K562 (cell line): Measurements from ENCODE around the gene RPL22. TPM values are rescaled to one million over a fixed set of nuclear protein-coding genes. Genes with fewer than 3 reads are reported as not detected.

Source experiments
- DIDO1 ChIP-seq: fragments of 450-650 bp; IDR thresholded peaks from 2 replicates; pipeline ENCODE4 v1.6.1; 2016; ENCODE audit warnings: low read depth, missing biosample characterization, missing genetic modification characterization
- HMG20B ChIP-seq: fragments of 250-450 bp; sonication (Bioruptor Pico); IDR thresholded peaks from 2 replicates; pipeline ENCODE4 v1.5.0; 2021; ENCODE audit warnings: mild to moderate bottlenecking
- HNRNPK ChIP-seq: fragments of 200-400 bp; formaldehyde crosslinking; IDR thresholded peaks from one replicate; pipeline ENCODE4 v1.6.1; 2018; ENCODE audit warnings: mild to moderate bottlenecking, low read depth, low read length; ENCODE audit not compliant: poor library complexity, severe bottlenecking
- JUNB ChIP-seq: fragments of 450-650 bp; formaldehyde crosslinking; conservative IDR thresholded peaks from 2 replicates; pipeline ENCODE4 v1.4.0; 2020; ENCODE audit warnings: mild to moderate bottlenecking
- KDM4B ChIP-seq, 2 experiments: fragments of 450-650 bp in 1 of 2; sonication (generic) in 1 of 2; IDR thresholded peaks; 2 replicates each; pipeline ENCODE4 v1.6.1; 2016 to 2017; ENCODE audit warnings: borderline replicate concordance in 2 of 2, antibody characterized with exemption in 1 of 2, low read depth in 1 of 2, mild to moderate bottlenecking in 1 of 2
- MTA3 ChIP-seq: fragments of 450-650 bp; formaldehyde crosslinking; IDR thresholded peaks from 2 replicates; pipeline ENCODE4 v1.6.1; 2017; ENCODE audit warnings: mild to moderate bottlenecking, borderline replicate concordance
- NFRKB ChIP-seq: fragments of 450-650 bp; IDR thresholded peaks from 2 replicates; pipeline ENCODE4 v1.6.1; 2016; ENCODE audit warnings: low read depth
- NFYB ChIP-seq: IDR thresholded peaks from 2 replicates; pipeline ENCODE4 v1.6.1; 2011; ENCODE audit warnings: mild to moderate bottlenecking, moderate library complexity; ENCODE audit not compliant: insufficient read length; ENCODE audit errors: extremely low read depth
- PHB2 ChIP-seq: fragments of 450-650 bp; IDR thresholded peaks from 2 replicates; pipeline ENCODE4 v1.6.1; 2017; ENCODE audit warnings: low read depth
- PTBP1 ChIP-seq: fragments of 200-400 bp; formaldehyde crosslinking; IDR thresholded peaks from 2 replicates; pipeline ENCODE4 v1.6.1; 2017; ENCODE audit warnings: low read depth, low read length
- RBM25 ChIP-seq: fragments of 200-400 bp; formaldehyde crosslinking; IDR thresholded peaks from 2 replicates; pipeline ENCODE4 v1.6.1; 2018; ENCODE audit warnings: low read length, low read depth, moderate library complexity; ENCODE audit not compliant: severe bottlenecking
- RFX1 ChIP-seq: fragments of 450-650 bp; IDR thresholded peaks from 2 replicates; pipeline ENCODE4 v1.6.1; 2016; ENCODE audit warnings: mild to moderate bottlenecking, moderate library complexity
- SLC30A9 ChIP-seq: fragments of 250-450 bp; sonication (Bioruptor Pico); IDR thresholded peaks from 2 replicates; pipeline ENCODE4 v1.8.0; 2022; ENCODE audit warnings: mild to moderate bottlenecking, moderate library complexity
- ZC3H8 ChIP-seq: fragments of 450-650 bp; IDR thresholded peaks from 2 replicates; pipeline ENCODE4 v1.6.1; 2017
- ZFP1 ChIP-seq: fragments of 450-650 bp; formaldehyde crosslinking; IDR thresholded peaks from 2 replicates; pipeline ENCODE4 v1.4.0; 2020; ENCODE audit warnings: mild to moderate bottlenecking, mixed read lengths
- ZFX ChIP-seq: sonication (generic); formaldehyde crosslinking; IDR thresholded peaks from 2 replicates; pipeline ENCODE4 v1.8.0; 2022; ENCODE audit warnings: mild to moderate bottlenecking, missing genetic modification reagents, moderate library complexity
- ZNF3 ChIP-seq: fragments of 250-450 bp; sonication (Bioruptor Pico); IDR thresholded peaks from 2 replicates; pipeline ENCODE4 v1.5.0; 2021; ENCODE audit warnings: mild to moderate bottlenecking, moderate library complexity
- ZNF668 ChIP-seq: fragments of 250-450 bp; sonication (Bioruptor Pico); IDR thresholded peaks from 2 replicates; pipeline ENCODE4 v1.8.0; 2022; ENCODE audit warnings: mild to moderate bottlenecking, inconsistent platforms
- polyA plus RNA-seq, 8 experiments: library from polyadenylated mRNA; depleted of rRNA in 4 of 8; stranded (reverse) in 5 of 8; unstranded in 3 of 8; fragments of >200 nt; fragmentation: Nextera tagmentation in 2 of 8; fragmentation: Illumina TruSeq in 1 of 8; extraction: Ambion mirVana in 2 of 8; extraction: Trizol in 1 of 8; gene quantifications; 2 replicates each; pipeline versions ENCODE4 v1.2.1 to v1.2.3, GENCODE V29; 2011 to 2014; ENCODE audit warnings: inconsistent platforms in 1 of 8, missing spikeins in 1 of 8
- total RNA-seq, 7 experiments: library from RNA; depleted of rRNA in 6 of 7; stranded (reverse); fragments of >200 nt in 6 of 7; fragmentation: Illumina TruSeq in 2 of 7; extraction: Trizol in 2 of 7; gene quantifications; 2 replicates each; pipeline versions ENCODE4 v1.2.1 to v1.2.3, GENCODE V29; 2011 to 2021; ENCODE audit warnings: low replicate concordance in 1 of 7
- TF ChIP-seq, protein P1 (sequence below): fragments of 450-650 bp; formaldehyde crosslinking; IDR thresholded peaks from 2 replicates; pipeline ENCODE4 v1.4.0; 2022; ENCODE audit warnings: missing genetic modification characterization
- TF ChIP-seq, protein P2 (sequence below), 2 experiments: IDR thresholded peaks in 1 of 2; conservative IDR thresholded peaks in 1 of 2; 2 replicates each; pipeline ENCODE4 v1.6.1; 2016; ENCODE audit warnings: low read depth in 2 of 2, mild to moderate bottlenecking in 1 of 2, missing compliant biosample characterization in 1 of 2, missing genetic modification characterization in 1 of 2, moderate library complexity in 1 of 2
- TF ChIP-seq, protein P3 (sequence below): fragments of 450-650 bp; IDR thresholded peaks from 2 replicates; pipeline ENCODE4 v1.6.1; 2018; ENCODE audit not compliant: partially characterized antibody

RPL22 gene
- total and polyA plus RNA-seq, 9 of the 15 experiments (the other 6 are each of a cell fraction or from before 2014, with no cell fraction given), result 467 to 1,165 (median 607) TPM

DNA sequence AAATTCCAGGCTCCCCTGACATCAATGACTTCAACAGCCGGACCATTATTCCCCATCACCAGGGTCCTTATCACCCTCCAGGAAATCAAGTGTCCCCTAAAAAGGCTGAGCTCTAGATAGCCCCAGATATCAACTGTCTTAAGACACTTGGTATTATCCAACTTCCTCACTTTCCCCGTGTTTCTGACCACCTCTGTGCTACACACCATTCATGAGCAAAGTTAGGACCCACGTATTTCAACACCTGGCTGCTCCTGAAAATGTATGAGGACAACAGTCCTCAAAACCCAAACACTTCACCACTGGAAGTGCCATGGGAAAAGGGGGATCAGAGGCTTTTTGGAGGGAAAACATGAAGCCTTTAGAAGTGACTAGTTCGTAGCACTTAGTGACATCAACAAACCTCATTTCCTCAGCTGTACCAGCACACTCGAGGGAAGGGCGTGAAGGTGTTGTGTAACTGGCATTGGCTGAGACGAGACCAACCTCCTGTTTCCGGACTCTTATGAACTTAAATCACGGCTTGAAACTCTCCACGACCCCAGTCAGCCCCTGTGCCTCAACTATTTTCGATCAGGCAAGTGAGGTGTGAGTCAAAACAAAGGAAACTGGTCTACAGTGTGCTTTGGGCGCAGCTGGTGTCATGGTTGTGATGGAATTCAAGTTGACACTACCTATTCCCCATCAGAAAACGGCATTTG lies 15.2 kb downstream of the RPL22 start (continued):
- TF ChIP-seq, protein P1, sequence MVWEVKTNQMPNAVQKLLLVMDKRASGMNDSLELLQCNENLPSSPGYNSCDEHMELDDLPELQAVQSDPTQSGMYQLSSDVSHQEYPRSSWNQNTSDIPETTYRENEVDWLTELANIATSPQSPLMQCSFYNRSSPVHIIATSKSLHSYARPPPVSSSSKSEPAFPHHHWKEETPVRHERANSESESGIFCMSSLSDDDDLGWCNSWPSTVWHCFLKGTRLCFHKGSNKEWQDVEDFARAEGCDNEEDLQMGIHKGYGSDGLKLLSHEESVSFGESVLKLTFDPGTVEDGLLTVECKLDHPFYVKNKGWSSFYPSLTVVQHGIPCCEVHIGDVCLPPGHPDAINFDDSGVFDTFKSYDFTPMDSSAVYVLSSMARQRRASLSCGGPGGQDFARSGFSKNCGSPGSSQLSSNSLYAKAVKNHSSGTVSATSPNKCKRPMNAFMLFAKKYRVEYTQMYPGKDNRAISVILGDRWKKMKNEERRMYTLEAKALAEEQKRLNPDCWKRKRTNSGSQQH (CRISPR knock-in tag), result 0 out of 2 replicates have a peak, but pooled peaks have one; percentile 26
- no peak for TF ChIP-seq JUNB (CRISPR knock-in tag)
- TF ChIP-seq ZC3H8, result no peak
- TF ChIP-seq MTA3, result no peak
- no peak for TF ChIP-seq HNRNPK
- no peak for TF ChIP-seq SLC30A9
- no peak for TF ChIP-seq RFX1
- no peak for TF ChIP-seq NFYB
- no peak for TF ChIP-seq ZFP1 (CRISPR knock-in tag)
- no peak for TF ChIP-seq HMG20B (CRISPR knock-in tag)
- TF ChIP-seq, protein P2, sequence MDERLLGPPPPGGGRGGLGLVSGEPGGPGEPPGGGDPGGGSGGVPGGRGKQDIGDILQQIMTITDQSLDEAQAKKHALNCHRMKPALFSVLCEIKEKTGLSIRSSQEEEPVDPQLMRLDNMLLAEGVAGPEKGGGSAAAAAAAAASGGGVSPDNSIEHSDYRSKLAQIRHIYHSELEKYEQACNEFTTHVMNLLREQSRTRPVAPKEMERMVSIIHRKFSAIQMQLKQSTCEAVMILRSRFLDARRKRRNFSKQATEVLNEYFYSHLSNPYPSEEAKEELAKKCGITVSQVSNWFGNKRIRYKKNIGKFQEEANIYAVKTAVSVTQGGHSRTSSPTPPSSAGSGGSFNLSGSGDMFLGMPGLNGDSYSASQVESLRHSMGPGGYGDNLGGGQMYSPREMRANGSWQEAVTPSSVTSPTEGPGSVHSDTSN (CRISPR knock-in tag; IDR thresholded peaks at IDR 0.05; ENCODE audit: low read depth), result no peak
- TF ChIP-seq, protein P2 (tag; conservative IDR thresholded peaks at IDR 0.05; ENCODE audit: low read depth), result no peak
- TF ChIP-seq DIDO1 (tag), result no peak
- TF ChIP-seq ZNF3 (CRISPR knock-in tag), result no peak
- TF ChIP-seq KDM4B (IDR thresholded peaks at IDR 0.05; ENCODE audit: borderline replicate concordance in 2 of 2, low read depth in 1 of 2), result no peak
- TF ChIP-seq ZFX (CRISPR knock-in tag), result no peak
- TF ChIP-seq, protein P3, sequence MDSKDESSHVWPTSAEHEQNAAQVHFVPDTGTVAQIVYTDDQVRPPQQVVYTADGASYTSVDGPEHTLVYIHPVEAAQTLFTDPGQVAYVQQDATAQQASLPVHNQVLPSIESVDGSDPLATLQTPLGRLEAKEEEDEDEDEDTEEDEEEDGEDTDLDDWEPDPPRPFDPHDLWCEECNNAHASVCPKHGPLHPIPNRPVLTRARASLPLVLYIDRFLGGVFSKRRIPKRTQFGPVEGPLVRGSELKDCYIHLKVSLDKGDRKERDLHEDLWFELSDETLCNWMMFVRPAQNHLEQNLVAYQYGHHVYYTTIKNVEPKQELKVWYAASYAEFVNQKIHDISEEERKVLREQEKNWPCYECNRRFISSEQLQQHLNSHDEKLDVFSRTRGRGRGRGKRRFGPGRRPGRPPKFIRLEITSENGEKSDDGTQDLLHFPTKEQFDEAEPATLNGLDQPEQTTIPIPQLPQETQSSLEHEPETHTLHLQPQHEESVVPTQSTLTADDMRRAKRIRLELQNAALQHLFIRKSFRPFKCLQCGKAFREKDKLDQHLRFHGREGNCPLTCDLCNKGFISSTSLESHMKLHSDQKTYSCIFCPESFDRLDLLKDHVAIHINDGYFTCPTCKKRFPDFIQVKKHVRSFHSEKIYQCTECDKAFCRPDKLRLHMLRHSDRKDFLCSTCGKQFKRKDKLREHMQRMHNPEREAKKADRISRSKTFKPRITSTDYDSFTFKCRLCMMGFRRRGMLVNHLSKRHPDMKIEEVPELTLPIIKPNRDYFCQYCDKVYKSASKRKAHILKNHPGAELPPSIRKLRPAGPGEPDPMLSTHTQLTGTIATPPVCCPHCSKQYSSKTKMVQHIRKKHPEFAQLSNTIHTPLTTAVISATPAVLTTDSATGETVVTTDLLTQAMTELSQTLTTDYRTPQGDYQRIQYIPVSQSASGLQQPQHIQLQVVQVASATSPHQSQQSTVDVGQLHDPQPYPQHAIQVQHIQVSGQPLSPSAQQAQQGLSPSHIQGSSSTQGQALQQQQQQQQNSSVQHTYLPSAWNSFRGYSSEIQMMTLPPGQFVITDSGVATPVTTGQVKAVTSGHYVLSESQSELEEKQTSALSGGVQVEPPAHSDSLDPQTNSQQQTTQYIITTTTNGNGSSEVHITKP, result no peak
- no peak for TF ChIP-seq ZNF668 (CRISPR knock-in tag)
- TF ChIP-seq NFRKB, result no peak
- TF ChIP-seq PTBP1, result 0 out of 2 replicates have a peak, but pooled peaks have one; percentile 29
- no peak for TF ChIP-seq PHB2
- TF ChIP-seq RBM25, result no peak
